GM19468 (cell line): ENCODE data around the gene OR2AT4.
"Not testable (repeated sequence)": the region's sequence is repeated elsewhere in the genome, so short reads cannot be mapped to it uniquely, and the experiment has no call there.

ENCODE experiments used
- ATAC-seq: cut with Tn5 transposase; IDR thresholded peaks from one replicate; pipeline ENCODE4 v1.9.1; 2021; ENCODE audit warnings: mild to moderate bottlenecking, moderate library complexity, moderate number of reproducible peaks; ENCODE audit not compliant: unreplicated experiment; ENCODE audit errors: extremely low read depth

The OR2AT4 gene

GRCh38 chr11:75096456-75097172, at the start of gene OR2AT4:
OR2AT4 (minus strand) TSS chr11:75096876.
- no peak for ATAC-seq

DNA sequence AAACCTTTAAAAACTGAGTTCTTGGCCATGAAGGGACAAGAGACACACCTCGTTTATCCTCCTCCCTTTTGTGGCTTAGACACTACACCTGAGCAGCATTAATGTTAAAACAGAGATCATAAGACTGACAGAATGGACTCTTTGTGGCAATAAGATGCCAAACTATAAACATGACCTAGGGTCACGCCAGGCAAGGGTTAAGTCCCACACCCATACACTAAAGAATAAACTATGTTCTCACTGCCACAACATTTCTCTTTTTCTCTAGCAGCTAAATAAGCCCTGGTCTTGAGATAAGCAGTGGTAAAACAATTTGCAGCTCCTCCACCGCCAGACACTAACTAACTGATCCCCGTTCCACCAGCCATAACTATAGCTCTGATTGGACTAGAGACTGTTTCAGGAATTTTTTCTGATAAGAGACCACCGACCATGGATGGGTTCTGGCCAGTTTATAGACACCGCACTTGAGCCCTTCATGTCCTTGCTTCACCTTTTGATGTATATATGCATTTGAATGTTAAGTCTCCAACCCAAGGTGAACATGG, 49.4 kb upstream of the OR2AT4 start:
- no peak for ATAC-seq

DNA sequence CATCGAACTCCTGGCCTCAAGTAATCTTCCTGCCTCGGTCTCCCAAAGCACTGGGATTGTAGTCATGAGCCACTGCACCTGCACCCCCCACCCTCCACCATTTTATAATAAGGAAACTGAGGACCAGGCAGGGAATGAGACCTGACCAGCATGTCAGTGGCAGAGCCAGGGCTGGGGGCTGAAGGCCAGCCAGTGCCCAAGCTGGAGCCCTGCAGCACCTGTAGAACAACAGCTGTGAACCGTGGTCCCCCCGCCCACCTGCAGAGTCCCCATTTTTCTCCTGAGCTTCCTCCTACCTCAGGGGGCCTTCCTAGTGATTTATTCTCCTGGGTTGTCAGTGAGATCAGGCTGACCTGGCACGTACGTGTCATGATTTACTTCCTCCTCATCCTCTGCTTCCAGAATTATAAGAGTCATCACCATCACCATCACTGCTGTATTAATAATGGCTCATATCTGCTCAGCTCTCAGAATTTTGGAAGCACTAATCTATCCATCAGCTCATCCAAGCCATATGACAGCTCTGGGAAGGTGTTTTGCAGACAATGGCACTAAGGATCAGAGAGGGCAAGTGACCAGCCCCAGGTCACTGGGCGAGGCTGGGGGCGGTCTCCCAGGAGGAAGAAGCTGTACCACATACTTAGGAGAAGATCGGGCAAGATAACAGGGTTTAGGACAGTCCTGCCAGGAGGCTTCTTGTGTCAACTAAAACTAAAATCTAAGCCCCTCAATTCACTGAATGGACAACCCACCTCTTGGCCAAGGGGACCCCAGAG, 48.7 kb upstream of the OR2AT4 start:
- ATAC-seq = no peak

DNA sequence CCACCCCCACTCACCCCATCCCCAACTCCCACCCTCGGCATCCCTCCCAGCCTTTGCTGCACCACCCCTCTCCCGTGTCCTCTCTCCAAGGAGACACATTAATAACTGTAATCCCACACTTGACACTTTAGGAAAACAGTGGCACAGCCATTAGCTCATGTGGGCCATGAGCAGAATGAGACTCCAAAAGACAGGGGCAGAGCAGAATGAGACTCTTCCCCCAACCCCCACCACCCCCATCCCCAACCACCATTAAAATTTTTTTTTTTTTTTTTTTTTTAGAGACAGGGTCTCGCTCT, 48.0 kb upstream of the OR2AT4 start:
- ATAC-seq = no peak

DNA sequence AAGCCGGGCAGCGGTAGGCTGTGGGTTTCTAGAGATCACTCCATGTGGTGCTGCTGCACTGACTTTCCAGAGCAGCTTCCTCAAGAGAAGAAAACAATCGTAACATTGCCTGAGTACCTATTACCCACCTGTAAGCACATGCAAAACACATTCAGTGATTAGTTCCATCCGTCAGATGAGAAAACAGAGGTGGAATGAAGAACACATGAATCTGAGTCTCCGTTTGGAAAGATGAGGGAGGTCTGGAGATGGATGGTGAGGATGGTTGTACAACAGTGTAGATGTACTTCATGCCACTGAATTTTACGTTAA, 46.7 kb upstream of the OR2AT4 start:
- ATAC-seq = no peak

DNA sequence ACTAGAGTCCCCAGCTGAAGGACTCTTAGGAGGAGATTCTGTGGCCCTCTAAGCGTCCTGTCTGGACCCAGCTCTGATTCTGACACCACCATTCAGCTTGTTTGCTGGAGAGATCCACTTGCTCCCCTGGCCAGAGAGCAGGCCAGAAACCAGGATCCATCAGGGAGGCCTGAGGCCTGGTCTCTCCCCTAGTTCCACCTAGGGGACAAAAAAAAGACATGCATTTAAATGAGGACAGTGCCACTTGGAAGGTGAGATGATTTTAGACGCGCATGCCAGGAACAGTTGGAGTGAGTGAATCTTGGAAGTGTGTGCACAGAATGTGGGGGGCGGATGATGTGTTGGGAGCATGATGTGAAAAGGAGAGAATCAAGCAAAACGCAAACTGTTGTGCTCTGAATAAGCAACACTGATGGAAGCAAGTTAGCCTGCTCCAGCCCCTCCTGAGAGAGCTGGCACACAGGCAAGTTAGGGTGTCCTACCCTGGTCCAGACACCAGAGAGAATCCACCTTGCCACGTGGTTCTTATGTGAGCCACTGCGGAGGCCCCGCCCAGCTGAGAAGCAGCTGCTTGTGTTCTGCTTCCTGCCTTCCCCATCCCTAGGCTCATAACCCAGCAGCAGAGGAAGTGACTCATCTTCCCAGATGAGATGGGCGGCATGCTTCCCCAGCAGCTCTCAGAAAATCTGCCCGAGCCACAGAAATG, 46.2 kb upstream of the OR2AT4 start:
- no peak for ATAC-seq

GRCh38 chr11:75141166-75141565, 44.5 kb upstream of the OR2AT4 start:
- ATAC-seq = no peak

- no peak for ATAC-seq
Observed at GRCh38 chr11:75140269-75141138, 43.8 kb upstream of the OR2AT4 start.

DNA sequence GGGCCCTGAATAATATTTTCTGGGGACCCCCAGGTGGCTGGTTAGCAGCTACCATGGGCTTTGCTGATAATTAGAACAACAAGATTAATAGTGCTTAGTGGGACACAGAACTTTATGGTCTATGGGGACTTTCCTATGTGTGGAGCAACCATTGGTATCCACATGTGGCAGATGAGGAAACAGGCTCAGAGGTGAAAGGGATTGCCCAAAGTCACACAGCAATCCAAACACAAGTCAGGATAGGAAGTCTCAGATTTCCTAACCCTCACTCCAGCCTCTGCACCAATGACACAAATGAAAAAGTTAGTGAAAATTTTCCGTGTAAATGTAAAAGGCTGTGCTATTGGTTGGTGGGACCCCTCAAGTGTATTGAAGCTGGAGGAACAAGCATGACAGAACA, 39.0 kb upstream of the OR2AT4 start:
- ATAC-seq = no peak

GRCh38 chr11:75135021-75135650, 38.5 kb upstream of the OR2AT4 start:
- ATAC-seq = no peak

DNA sequence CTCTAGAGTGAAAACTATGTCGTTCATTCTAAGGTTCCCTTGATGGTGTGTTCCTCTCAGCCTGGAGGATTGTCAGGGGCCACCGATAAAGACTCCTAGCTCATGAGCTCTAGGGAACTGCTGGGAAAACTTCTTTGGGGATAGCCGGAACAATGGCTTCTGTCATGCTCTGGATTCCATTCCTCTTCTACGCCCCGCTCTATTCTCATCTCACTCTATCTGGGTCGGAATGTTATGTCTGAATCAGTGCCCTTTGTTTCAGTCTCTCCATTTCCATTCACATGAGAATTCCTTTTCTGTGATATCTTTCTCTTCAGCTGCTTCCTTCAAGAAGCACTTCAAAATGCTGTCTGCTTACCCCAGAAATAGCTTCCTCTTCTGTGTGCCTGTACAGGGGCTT, 37.3 kb upstream of the OR2AT4 start:
- no peak for ATAC-seq

DNA sequence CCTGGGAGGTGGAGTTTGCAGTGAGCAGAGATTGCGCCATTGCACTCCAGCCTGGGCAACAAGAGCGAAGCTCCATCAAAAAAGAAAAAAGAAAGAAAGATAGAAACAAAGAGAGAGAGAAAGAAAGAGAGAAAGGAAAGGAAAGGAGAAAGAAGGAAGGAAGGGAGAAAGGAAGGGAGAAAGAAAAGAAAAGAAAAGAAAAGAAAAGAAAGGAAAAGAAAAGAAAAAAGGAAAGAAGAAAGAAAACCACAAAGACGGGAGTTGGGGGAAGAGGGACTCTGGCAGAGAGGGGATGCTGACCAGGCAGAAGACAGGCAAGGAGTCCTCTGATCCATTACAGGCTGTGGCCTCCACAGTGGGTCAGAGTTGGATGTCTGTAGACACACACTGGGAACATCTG, 35.4 kb upstream of the OR2AT4 start:
- ATAC-seq = no peak

- ATAC-seq = no peak
Observed at GRCh38 chr11:75126564-75126963, 29.9 kb upstream of the OR2AT4 start.

DNA sequence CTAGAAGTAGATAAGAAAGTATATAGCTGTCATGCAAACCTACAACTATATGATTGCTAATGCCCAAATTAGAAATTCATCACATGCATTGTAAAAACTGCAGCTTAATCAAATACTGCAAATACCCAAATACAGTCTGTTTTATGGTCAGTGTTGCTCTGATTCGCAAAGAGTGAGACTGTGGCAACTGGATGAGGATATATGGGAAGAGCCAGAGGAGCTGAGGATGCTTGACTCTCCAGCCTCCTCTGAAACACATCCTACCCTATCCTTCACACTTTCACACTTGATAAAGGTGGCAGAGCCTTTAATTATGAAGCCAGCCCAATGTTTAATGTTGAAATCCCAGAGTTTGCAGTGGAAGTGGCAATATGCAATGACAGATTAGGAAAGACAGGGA, 21.9 kb upstream of the OR2AT4 start:
- ATAC-seq = no peak

DNA sequence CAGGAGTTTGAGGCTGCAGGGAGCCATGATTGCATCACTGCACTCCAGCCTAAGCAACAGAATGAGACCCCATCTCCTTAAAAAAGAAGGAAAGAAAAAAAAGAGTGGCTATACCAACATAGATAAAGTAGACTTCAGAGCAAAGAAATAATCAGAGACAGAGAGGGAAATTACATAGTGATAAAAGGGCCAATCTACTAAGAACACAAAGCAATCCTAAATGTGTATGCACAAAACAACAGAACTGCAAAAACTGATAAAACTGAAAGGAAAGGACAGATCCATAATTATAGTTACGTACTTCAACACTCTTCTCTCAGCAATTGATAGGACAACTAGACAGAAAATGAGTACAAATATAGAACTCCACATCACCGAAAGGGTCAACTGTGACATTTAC, 17.8 kb upstream of the OR2AT4 start:
- no peak for ATAC-seq

GRCh38 chr11:75113030-75113429, 16.4 kb upstream of the OR2AT4 start:
- no peak for ATAC-seq

DNA sequence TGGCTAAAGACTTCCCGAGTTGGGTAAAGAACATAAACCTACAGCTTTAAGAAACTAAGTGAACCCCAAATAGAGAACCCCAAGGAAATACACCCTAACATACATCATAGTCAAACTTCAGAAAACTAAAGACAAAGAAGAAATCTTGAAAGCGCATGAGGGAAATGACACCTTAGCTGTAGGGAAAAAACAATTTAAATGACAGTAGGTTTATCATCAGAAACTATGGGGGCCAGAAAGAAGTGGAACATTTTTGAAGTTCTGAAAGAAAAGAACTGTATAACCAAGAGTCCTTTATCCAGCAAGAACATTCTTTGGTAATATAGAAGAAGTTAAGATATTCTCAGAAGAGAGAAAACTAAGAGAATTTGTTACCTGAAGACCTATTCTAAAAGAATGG, 15.5 kb upstream of the OR2AT4 start:
- ATAC-seq = no peak

DNA sequence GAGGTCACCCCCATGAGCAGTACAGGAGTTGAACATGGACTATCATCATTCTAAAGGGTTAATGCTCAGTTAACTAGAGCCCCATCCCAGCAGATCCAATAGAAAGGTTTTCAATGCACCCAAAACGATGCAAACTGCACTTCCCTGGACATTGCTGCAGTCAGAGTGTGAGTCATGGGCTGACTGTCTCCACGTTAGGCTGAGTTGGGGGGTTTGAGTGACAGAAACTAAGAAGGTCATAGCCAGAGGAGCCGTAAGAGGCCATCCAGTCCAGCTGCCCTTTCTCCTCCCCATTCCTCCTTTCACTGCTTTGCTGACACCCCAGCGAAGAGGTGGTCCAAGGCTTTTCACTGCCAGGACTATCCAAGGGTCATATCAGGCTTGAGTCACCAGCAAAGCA, 10.5 kb upstream of the OR2AT4 start:
- no peak for ATAC-seq

DNA sequence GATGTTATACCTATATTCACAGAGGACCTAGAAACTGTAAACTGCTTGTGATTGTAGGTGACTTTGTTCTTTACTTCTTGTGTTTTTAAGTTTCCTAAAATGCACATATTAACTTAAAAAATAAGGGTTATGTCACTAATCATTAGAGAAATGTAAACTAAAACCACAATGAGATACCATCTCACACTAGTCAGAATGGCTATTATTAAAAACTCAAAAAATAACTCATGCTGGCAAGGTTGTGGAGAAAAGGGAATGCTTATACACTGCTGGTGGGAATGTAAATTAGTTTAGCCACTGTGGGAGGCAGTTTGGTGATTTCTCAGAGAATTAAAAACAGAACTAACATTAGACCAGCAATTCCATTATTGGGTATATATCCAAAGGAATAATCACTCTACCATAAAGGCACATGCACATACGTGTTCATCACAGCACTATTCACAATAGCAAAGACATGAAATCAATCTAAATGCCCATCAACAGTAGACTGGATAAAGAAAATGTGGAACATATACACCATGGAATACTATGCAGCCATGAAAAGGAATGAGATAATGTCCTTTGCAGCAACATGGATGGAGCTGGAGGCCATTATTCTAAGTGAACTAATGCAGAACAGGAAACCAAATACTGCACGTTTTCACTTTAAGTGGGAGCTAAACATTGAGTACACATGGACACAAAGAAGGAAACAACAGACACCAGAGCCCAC, 9.4 kb upstream of the OR2AT4 start:
- not testable (repeated sequence) for ATAC-seq
